Activated T-cell treated with anti-CD3 and anti-CD28 coated beads, Interleukin-2, amount 50 U/mL, for 4 hours (primary cell): ENCODE data around the gene EYS. TPM values are rescaled to one million over a fixed set of nuclear protein-coding genes. Genes with fewer than 3 reads are reported as not detected.

ENCODE experiments used
- ATAC-seq, 2 donors: fragments of 200-7000 bp; cut with Tn5 transposase; one replicate each; pipeline ENCODE4 v1.10.0; 2021
- DNase-seq: peaks from one replicate; pipeline ENCODE4 v3.0.0-alpha.2; 2020
- H3K27me3 Mint-ChIP-seq: one replicate; pipeline ENCODE4 v1.8.0; 2021; ENCODE audit warnings: low read depth, mixed read lengths
- H3K36me3 Mint-ChIP-seq: one replicate; pipeline ENCODE4 v1.8.0; 2022; ENCODE audit warnings: mixed read lengths; ENCODE audit not compliant: insufficient read depth
- H3K4me1 Mint-ChIP-seq: one replicate; pipeline ENCODE4 v1.8.0; 2021; ENCODE audit warnings: low read depth, mixed read lengths
- H3K4me3 Mint-ChIP-seq: one replicate; pipeline ENCODE4 v1.8.0; 2021; ENCODE audit warnings: mild to moderate bottlenecking, moderate library complexity, mixed read lengths
- H3K9me3 Mint-ChIP-seq: one replicate; pipeline ENCODE4 v1.8.0; 2021; ENCODE audit warnings: mixed read lengths
- total RNA-seq, 3 donors: library from RNA; stranded (reverse); gene quantifications; one replicate each; pipeline ENCODE4 v1.2.1, GENCODE V29; 2021

Gene EYS
- total RNA-seq, 3 donors from 2014 or later: not detected

DNA sequence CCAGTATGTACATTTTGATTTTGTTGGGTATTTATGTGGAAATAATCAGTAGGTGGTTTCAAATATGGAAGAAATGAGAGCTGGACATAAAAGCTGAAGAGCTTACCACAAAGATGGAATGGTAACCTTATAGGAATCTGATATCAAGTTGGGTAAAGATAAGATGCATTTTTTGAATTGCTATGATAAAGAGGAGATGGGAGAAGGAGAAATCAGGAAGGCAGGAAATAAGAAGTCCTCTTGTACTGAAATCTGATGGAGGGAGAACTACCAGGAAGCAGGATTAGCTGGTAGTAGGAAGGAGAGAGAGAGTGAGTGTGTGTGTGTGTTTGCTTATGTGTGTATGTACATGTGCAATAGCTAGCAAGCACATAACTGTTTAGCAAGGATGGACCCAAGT lies 1603.0 kb downstream of the EYS start:
- Mint-ChIP-seq H3K36me3 (no peaks in the 10 kb centered on the region), H3K27me3 (no peaks in the 10 kb centered on the region), H3K9me3 (peaks cover 7% of the 10 kb centered on the region), H3K4me3 (no peak overlapping the region), H3K4me1 (no peaks in the 10 kb centered on the region)
- no peak for ATAC-seq
- no peak for DNase-seq

DNA sequence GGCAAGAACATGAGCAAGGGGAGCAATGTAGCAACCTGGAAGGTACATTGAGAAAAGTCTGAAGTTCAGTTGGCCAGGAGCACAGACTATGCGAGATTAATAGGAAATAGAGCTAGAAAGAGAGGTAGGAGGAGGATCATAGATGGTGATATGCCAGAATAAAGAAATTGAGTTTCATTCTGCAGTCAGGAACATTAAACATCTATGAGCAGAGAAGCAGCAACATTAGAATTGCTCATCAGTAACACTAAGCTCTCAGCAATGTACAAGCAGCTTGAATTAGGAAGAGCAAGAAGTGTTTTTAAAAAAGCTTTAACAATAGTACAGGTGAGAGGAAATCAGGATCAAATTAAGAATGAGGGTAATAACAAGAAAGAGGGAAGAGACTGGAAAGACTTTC lies 1603.5 kb downstream of the EYS start:
- no peaks in the 10 kb centered on the region for H3K36me3 Mint-ChIP-seq
- ATAC-seq: no peak

DNA sequence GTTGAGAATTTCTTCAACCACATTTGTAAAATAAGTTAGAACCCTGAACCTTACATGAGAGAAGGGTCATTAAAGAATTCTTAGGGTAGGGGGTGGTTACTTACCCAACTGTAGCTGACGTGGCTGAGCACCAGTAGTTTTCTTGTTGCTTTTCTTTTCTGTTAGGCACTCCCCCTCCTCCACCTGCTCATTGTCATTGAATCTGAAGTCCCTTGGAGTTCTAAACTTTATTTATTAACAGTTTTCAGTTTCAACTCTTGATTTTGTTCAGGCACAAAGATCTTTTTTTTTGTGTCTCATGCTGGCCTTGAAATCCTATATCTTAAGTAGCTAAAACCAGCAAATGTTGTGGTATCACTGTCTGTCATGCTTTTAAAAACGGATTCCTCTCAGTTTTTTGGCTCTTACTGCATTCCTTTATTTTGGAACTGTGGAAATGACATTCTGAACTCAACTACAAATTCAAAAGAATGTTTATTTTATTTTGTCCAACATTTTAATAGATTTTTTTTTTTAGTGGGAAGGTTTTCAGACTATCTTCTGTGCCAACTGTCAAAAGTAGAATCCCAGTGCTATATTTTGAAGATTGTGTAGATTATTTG lies 1606.2 kb downstream of the EYS start:
- Mint-ChIP-seq H3K4me3 (no peak overlapping the region), H3K36me3 (no peaks in the 10 kb centered on the region), H3K4me1 (no peaks in the 10 kb centered on the region), H3K27me3 (no peaks in the 10 kb centered on the region), H3K9me3 (peaks cover 4% of the 10 kb centered on the region)
- DNase-seq (no peak), ATAC-seq (no peak)

More for the DNA sequence above, 1603.5 kb downstream of the EYS start:
- no peaks in the 10 kb centered on the region for H3K4me1 Mint-ChIP-seq
- no peak for DNase-seq
- H3K4me3 Mint-ChIP-seq: no peak overlapping the region
- H3K9me3 Mint-ChIP-seq: peaks cover 7% of the 10 kb centered on the region
- H3K27me3 Mint-ChIP-seq: no peaks in the 10 kb centered on the region

DNA sequence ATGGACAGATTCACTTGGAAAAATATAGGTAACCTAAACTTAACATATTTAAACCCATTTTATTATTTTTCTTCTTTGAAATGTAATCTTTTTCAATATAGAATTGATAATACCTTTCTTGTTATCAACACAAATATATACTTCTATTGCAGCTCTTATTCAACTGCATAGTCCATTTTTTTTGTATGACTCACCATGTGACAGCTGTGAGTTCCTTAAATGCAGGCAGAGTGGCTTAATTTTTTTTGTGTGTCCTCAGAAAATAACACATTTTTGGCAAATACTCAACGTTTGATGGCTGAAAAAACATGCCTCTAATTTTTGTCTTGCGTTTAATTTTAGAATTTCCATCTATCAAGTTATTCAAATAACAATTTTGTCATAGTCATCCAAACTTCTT lies 1616.7 kb downstream of the EYS start:
- DNase-seq: no peak
- Mint-ChIP-seq H3K36me3 (no peaks in the 10 kb centered on the region), H3K9me3 (peaks cover 15% of the 10 kb centered on the region), H3K4me3 (no peak overlapping the region), H3K27me3 (no peaks in the 10 kb centered on the region), H3K4me1 (no peaks in the 10 kb centered on the region)
- no peak for ATAC-seq

DNA sequence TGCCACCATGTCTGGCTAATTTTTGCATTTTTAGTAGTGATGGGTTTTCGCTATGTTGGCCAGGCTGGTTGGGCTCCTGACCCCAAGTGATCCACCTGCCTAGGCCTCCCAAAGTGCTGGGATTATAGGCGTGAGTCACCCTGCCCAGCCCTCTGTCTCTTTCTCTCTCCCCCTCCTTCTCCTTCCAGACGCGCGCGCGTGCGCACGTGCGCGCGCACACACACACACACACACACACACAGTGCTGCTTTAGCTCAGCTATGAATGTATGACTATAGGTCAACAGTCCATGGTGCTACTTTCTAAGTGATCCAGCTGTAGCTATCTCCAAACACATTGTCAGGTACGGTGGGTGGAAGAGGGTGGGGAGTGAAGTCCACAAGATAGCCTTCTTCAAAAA lies 1621.9 kb downstream of the EYS start:
- peaks cover 11% of the 10 kb centered on the region for H3K9me3 Mint-ChIP-seq
- DNase-seq: no peak
- H3K4me3 Mint-ChIP-seq: no peak overlapping the region
- H3K4me1 Mint-ChIP-seq: no peaks in the 10 kb centered on the region
- no peaks in the 10 kb centered on the region for H3K27me3 Mint-ChIP-seq
- no peaks in the 10 kb centered on the region for H3K36me3 Mint-ChIP-seq
- no peak for ATAC-seq

DNA sequence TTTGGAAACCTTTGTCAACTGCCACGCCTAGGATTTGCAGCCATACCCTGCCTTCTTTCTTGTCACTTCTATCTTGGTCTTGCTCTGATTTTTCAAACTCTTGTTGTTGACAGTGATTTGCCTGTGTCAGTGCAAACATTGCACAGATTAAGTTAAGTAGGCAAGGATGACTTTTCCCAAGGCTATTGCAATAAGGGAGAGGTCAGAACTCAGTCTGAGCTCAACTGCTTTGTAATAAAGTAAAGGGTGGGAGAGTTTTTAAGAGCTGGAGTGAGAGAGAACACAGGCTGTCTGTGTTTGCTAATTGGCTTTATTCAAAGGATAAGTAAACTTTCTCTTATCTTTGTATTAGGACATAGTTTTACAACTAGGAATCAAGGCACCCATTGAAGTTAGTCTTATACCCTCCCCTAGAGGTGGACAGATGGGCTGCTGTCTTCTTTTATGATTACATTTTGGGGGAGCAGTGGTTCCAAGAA lies 1622.8 kb downstream of the EYS start:
- no peak for DNase-seq
- peaks cover 11% of the 10 kb centered on the region for H3K9me3 Mint-ChIP-seq
- no peak overlapping the region for H3K4me3 Mint-ChIP-seq
- no peak for ATAC-seq
- H3K27me3 Mint-ChIP-seq: no peaks in the 10 kb centered on the region
- no peaks in the 10 kb centered on the region for H3K36me3 Mint-ChIP-seq
- H3K4me1 Mint-ChIP-seq: no peaks in the 10 kb centered on the region

DNA sequence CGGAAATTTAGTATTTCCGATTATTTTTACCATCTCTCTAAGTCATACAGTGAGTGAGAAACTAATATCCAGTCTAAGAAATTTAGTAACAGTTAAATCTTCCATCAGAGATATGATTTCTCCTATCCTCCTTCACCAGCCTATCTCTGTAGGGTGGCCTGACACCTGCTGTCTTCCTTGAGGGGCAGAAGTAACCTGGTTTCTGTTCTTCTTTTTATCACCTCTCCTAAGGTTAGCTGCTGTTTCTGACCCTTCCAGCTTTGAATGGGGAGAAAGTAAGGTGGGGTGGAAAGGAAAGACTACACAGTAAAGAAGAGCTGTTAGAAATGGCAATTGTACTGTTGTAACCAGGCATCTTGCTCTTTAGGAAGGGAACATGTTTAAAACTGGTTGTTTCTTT lies 1623.8 kb downstream of the EYS start:
- ATAC-seq: no peak
- Mint-ChIP-seq H3K36me3 (no peaks in the 10 kb centered on the region), H3K4me3 (no peak overlapping the region), H3K9me3 (peaks cover 14% of the 10 kb centered on the region), H3K27me3 (no peaks in the 10 kb centered on the region), H3K4me1 (no peaks in the 10 kb centered on the region)
- no peak for DNase-seq

DNA sequence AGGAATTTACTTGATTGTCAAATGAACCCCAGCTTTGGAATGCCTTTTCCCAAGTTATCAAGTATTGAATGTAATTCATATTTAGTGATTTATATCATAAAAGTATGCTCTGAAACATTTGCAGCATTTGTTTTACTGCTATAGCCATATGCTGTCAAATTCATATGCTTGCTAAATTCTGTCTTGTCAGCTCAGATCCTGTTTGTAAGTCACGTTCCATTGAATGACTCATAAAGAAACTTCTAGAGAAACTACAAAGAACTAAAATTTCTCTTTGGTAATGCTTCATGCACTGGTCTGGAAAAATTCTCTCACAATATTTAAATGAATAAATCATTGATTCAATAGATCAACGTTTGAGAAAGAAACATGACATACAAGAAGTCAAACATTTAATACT lies 1625.6 kb downstream of the EYS start:
- ATAC-seq: no peak
- DNase-seq: no peak
- Mint-ChIP-seq H3K4me1 (no peaks in the 10 kb centered on the region), H3K36me3 (no peaks in the 10 kb centered on the region), H3K4me3 (no peak overlapping the region), H3K27me3 (no peaks in the 10 kb centered on the region), H3K9me3 (peaks cover 16% of the 10 kb centered on the region)

DNA sequence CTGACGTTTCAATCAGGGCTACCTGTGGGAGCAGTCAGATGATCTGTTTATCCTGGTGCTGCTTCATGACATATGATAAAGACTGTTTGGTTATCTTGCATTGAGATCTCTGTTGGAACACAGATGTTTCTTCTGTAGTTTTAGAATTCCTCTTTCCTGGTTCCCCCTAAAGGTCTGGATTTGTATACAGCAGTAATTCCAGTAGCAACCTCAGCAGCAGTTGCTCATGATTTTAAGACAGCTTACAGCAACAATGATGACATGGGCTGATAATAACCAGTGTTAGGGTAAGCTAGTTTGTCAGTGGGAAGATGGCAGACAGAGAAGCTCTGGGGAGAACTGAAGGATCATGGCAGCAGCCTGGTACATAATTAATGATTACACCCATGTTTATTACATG lies 1632.0 kb downstream of the EYS start:
- DNase-seq (no peak), ATAC-seq (no peak)
- Mint-ChIP-seq H3K36me3 (no peaks in the 10 kb centered on the region), H3K4me3 (no peak overlapping the region), H3K4me1 (no peaks in the 10 kb centered on the region), H3K27me3 (no peaks in the 10 kb centered on the region), H3K9me3 (peaks cover 11% of the 10 kb centered on the region)

DNA sequence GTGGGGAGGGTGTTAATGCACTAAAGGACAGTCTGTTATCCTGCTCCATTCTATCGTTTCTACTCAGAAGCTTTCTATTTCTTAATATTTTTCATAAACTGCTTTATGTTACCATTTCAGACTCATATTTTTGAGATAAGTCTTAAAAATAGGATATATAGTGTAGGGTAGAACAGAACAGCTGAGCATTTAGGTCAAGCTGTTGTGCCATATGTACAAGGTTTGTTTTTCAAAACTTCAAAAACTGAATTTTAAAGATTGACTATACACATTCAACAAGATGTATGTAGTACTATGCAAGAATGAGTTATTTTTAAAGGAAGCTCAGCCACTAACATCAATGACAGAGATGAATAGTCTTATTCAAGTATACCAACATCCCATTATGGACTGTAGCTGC lies 1634.3 kb downstream of the EYS start:
- Mint-ChIP-seq H3K4me1 (no peaks in the 10 kb centered on the region), H3K36me3 (no peaks in the 10 kb centered on the region), H3K4me3 (no peak overlapping the region), H3K9me3 (peaks cover 7% of the 10 kb centered on the region), H3K27me3 (no peaks in the 10 kb centered on the region)
- ATAC-seq (no peak), DNase-seq (no peak)

DNA sequence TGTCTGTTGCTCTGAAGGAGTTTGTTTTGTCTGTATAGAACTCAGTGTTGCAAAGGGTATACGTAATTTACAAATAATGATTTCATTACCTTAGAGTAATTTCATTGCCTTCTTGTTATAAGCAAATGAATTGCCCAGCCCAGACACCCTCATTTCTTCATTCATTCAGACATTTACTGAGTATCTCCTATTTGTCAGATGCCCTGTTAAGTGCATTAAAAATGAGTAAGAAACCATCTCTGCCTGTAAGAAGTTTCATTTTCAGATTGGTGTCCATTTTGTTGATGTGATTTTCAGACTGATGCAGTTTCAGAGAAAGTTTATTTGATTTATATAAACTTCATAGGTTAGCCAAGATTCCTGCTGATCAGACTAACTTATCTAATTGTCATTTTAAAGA lies 1642.1 kb downstream of the EYS start:
- no peak for DNase-seq
- no peaks in the 10 kb centered on the region for H3K27me3 Mint-ChIP-seq
- H3K36me3 Mint-ChIP-seq: no peaks in the 10 kb centered on the region
- no peaks in the 10 kb centered on the region for H3K4me1 Mint-ChIP-seq
- H3K9me3 Mint-ChIP-seq: peaks cover 19% of the 10 kb centered on the region
- no peak overlapping the region for H3K4me3 Mint-ChIP-seq
- no peak for ATAC-seq

DNA sequence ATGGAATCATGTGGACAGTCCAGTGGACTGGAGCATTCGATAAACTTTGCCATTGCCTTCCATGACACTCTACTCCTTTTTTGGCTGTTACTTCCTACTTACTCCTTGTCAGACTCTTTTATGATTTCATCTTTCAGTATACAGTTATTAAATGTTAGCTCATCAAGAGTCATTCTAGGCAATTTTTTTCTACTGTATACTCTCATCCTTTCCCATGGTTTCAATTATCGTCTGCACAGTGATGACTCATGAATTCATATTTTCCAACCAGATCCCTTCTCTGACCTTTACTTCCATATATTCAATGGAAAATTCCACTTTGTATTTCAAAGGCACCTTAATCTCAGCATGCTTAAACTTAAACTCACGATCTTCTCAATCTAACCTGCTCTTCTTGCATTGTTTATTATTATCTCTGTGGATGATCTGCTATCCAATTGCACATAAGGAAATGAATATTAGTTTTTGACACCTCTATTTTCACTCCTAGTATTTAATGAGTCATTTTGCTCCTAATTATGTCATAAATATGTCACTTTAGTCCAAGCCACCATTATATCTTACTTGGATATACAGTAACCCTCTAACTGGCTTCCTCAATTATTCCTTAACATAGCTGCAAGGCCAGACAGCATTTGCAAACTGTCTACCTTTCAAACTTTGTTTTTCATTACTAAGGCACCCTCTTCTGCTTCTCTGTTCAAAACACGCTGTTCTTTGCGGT lies 1643.9 kb downstream of the EYS start:
- H3K27me3 Mint-ChIP-seq: no peaks in the 10 kb centered on the region
- H3K4me1 Mint-ChIP-seq: no peaks in the 10 kb centered on the region
- DNase-seq: no peak
- H3K9me3 Mint-ChIP-seq: peaks cover 19% of the 10 kb centered on the region
- H3K4me3 Mint-ChIP-seq: no peak overlapping the region
- H3K36me3 Mint-ChIP-seq: no peaks in the 10 kb centered on the region
- no peak for ATAC-seq

DNA sequence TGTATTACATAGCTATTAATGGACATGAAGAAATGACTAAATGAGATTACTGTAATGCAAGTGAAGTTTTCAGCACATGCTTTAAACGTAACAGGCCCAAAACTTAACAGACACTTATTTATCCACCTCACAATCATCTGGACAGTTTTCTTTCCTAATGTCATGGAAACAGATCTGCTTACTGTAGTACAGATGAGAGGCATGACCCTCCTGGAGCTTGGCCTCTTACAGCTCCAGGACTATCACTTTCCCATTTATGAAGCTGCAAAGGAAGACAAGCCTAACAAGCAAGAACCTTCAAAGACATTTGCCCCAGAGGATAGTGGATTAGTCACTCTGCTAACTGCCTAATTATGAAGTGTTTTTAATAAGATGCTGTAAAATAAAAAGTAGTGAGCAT lies 1652.2 kb downstream of the EYS start:
- Mint-ChIP-seq H3K9me3 (no peaks in the 10 kb centered on the region), H3K4me3 (no peak overlapping the region), H3K36me3 (no peaks in the 10 kb centered on the region), H3K4me1 (no peaks in the 10 kb centered on the region), H3K27me3 (no peaks in the 10 kb centered on the region)
- no peak for ATAC-seq
- no peak for DNase-seq

DNA sequence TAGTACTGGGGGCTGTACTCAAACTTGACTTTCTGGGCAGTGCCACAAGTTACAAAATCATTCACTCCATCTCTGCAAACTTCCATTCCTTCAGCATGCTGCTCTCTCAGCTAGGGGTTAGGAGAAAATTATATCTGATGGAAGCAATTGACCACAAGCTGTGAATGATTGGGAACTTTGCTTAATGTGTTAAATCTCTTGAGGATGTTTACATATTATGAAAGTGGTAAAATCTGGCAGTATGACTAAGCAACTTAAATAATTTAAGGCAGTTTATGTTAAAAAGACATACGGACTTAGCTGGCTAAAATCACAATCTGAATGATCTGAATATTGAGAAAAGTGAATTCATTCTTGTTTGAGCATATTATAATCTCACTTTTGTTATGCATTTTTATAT lies 1656.4 kb downstream of the EYS start:
- Mint-ChIP-seq H3K36me3 (no peaks in the 10 kb centered on the region), H3K4me1 (no peaks in the 10 kb centered on the region), H3K9me3 (no peaks in the 10 kb centered on the region), H3K4me3 (no peak overlapping the region), H3K27me3 (no peaks in the 10 kb centered on the region)
- ATAC-seq: no peak
- DNase-seq: no peak

DNA sequence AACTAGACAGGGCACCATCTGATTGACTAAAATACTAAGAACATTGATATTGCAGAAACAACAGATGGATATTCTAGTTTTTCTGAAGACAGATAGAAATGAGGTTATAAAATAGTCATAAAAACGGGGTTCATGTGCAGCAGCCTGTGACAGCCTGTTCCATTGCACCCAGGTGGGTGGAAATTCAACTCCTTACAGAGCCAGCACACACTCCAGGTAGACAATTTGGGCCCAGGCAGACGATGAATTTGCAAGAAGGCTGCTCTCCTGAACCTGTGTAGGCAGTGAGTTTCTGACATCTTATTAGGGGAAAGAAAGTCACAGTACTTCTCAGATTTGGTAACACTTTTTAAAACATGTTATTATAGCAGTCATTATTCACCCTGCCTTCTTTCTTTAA lies 1657.3 kb downstream of the EYS start:
- DNase-seq (no peak), ATAC-seq (no peak)
- Mint-ChIP-seq H3K9me3 (no peaks in the 10 kb centered on the region), H3K36me3 (no peaks in the 10 kb centered on the region), H3K4me3 (no peak overlapping the region), H3K27me3 (no peaks in the 10 kb centered on the region), H3K4me1 (no peaks in the 10 kb centered on the region)
